ENCODE data around the gene DENND4A.
A peak's percentile ranks its signal among the peaks of the same experiment; 100 is the strongest.

The DENND4A gene

DNA sequence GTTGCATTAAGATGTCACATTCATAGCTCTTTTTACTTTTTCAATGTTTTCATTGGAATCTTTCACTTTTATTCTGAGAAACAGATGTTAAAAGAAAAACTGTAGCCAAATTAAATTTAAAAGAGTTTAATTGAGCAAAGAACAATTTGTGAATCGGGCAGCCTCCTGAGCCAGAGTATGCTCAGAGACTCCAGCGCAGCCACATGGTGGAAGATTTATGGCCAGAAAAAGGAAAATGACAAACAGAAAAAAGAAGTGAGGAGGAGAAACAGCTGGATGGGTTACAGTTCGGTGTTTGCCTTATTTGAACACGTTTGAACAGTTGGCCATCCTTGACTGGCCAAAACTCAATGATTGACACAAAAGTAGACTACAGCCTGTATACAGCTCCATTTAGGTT lies 43.4 kb upstream of the DENND4A start:
- no peak for DNase-seq (ENCODE audit: extremely low read depth, low read depth)
- TF ChIP-seq, protein P1, sequence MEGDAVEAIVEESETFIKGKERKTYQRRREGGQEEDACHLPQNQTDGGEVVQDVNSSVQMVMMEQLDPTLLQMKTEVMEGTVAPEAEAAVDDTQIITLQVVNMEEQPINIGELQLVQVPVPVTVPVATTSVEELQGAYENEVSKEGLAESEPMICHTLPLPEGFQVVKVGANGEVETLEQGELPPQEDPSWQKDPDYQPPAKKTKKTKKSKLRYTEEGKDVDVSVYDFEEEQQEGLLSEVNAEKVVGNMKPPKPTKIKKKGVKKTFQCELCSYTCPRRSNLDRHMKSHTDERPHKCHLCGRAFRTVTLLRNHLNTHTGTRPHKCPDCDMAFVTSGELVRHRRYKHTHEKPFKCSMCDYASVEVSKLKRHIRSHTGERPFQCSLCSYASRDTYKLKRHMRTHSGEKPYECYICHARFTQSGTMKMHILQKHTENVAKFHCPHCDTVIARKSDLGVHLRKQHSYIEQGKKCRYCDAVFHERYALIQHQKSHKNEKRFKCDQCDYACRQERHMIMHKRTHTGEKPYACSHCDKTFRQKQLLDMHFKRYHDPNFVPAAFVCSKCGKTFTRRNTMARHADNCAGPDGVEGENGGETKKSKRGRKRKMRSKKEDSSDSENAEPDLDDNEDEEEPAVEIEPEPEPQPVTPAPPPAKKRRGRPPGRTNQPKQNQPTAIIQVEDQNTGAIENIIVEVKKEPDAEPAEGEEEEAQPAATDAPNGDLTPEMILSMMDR (IDR thresholded peaks at IDR 0.05; ENCODE audit: low read depth, low read length, missing control alignments) = no peak
- no peak overlapping the region for H3K4me3 ChIP-seq (replicated peaks; ENCODE audit: low read depth, low read length)

GRCh38 chr15:65834603-65835282 lies 42.6 kb upstream of the DENND4A start:
- TF ChIP-seq, protein P1 (IDR thresholded peaks at IDR 0.05; ENCODE audit: low read depth, low read length, missing control alignments) = no peak
- DNase-seq (ENCODE audit: extremely low read depth, low read depth) = no peak
- H3K4me3 ChIP-seq (replicated peaks; ENCODE audit: low read depth, low read length) = no peak overlapping the region

DNA sequence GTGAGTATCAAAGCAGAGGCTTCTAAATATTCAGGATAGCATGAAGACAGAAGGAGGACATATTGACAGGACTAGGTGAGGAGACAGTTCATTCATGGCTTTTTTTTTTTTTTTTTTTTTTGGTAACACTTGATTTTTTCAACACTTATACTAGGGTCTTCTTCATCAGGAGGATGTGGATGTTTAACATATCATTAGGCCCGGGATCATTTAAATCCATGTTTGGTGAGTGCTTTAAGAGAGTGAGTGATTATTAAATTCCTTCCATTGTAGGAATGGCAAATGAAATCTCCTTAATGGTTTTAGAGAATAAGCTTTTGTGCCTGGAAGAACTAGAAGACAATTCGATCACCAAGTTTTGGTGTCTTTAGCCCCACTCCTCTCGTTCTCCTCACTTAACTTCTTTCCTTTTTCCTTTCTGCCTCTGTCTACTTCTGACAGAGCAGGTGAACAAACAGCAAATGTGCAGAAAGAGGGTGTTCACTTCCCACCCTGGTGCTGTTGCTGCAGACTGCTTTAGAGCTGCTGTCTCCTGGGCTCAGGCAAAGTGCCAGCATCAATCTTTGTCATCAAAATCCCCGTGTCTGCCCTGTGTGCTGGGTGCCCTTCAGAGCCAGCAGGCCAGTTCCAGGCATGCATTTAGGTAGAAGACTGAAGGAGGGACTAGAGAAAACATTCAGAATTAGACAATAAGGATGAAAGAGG lies 41.6 kb upstream of the DENND4A start:
- TF ChIP-seq, protein P1 (IDR thresholded peaks at IDR 0.05; ENCODE audit: low read depth, low read length, missing control alignments) = no peak
- no peak overlapping the region for H3K4me3 ChIP-seq (replicated peaks; ENCODE audit: low read depth, low read length)
- DNase-seq (ENCODE audit: extremely low read depth, low read depth) = no peak

- no peak overlapping the region for H3K4me3 ChIP-seq (replicated peaks; ENCODE audit: low read depth, low read length)
- DNase-seq (ENCODE audit: extremely low read depth, low read depth) = peak; percentile 46
- TF ChIP-seq, protein P1 (IDR thresholded peaks at IDR 0.05; ENCODE audit: low read depth, low read length, missing control alignments) = no peak
These were observed 40.7 kb upstream of the DENND4A start for GRCh38 chr15:65832549-65833364.

- TF ChIP-seq, protein P1 (IDR thresholded peaks at IDR 0.05; ENCODE audit: low read depth, low read length, missing control alignments) = peak; percentile 40
- DNase-seq (ENCODE audit: extremely low read depth, low read depth) = no peak
- H3K4me3 ChIP-seq (replicated peaks; ENCODE audit: low read depth, low read length) = no peak overlapping the region
These were observed 37.2 kb upstream of the DENND4A start for GRCh38 chr15:65829130-65829764.

DNA sequence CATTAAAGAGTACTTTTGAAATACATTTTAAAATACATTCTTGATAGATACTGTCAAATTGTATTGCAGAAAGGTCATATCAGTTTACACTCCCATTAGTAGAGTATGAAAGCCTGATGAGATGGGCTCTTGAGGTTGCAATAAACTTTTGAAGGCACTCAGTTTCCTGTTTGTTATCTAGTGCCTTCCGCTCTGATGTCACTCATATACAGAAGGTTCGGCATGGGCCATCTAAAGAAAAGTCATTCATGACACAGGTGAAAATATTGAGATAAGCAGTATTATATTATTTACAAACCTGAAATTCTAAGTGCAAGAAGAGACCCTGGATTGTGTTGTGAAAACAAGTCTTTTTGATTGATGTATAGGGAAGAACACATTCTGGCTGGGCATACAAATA lies 36.5 kb upstream of the DENND4A start:
- no peak overlapping the region for H3K4me3 ChIP-seq (replicated peaks; ENCODE audit: low read depth, low read length)
- no peak for DNase-seq (ENCODE audit: extremely low read depth, low read depth)
- TF ChIP-seq, protein P1 (IDR thresholded peaks at IDR 0.05; ENCODE audit: low read depth, low read length, missing control alignments) = no peak

All from HFF-Myc (cell line).